ENCODE data around the gene GNA12.

GRCh38 chr7:2838451-2838850 lies 5.7 kb downstream of the GNA12 start:
- TF ChIP-seq CTCF (IDR thresholded peaks at IDR 0.05; ENCODE audit: insufficient read depth, low read depth, low read length), result no peak
- TF ChIP-seq EZH2 (IDR thresholded peaks at IDR 0.05; ENCODE audit: insufficient read depth, low read length), result no peak
